ENCODE measurements around the gene MARCHF2. TPM values are rescaled to one million over a fixed set of nuclear protein-coding genes. Genes with fewer than 3 reads are reported as not detected.

The MARCHF2 gene
- total RNA-seq, 1 donor from 2014 or later = 95.9 TPM

DNA sequence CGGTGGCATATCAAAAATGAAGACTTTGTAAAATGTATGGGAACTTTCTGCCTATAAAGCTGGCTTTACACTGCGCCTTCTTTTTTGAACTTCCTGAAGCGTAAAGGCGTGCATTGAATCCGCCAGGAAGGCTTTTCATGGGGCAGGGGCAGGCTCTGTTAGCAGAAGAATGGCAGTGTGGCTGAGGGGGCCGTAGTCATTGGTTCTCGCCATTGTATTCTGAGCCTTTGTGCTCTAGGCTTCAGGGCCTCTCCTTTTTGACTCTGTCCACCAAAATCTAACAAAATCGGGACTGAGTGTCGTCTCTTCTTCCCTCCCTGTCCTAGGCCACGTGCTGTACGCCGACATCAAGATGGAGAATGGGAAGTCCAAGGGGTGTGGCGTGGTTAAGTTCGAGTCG lies 75.3 kb downstream of the MARCHF2 start:
- Histone ChIP-seq H3K4me3 (ENCODE audit: low read depth, low read length) (no peak overlapping the region), H3K27me3 (ENCODE audit: control insufficient read depth, insufficient read depth, low read length) (no peaks in the 10 kb centered on the region), H3K36me3 (ENCODE audit: control insufficient read depth, insufficient read depth, low read length) (peaks cover 5% of the 10 kb centered on the region)
- DNase-seq (ENCODE audit: low read depth) = no peak
- TF ChIP-seq, protein P1, sequence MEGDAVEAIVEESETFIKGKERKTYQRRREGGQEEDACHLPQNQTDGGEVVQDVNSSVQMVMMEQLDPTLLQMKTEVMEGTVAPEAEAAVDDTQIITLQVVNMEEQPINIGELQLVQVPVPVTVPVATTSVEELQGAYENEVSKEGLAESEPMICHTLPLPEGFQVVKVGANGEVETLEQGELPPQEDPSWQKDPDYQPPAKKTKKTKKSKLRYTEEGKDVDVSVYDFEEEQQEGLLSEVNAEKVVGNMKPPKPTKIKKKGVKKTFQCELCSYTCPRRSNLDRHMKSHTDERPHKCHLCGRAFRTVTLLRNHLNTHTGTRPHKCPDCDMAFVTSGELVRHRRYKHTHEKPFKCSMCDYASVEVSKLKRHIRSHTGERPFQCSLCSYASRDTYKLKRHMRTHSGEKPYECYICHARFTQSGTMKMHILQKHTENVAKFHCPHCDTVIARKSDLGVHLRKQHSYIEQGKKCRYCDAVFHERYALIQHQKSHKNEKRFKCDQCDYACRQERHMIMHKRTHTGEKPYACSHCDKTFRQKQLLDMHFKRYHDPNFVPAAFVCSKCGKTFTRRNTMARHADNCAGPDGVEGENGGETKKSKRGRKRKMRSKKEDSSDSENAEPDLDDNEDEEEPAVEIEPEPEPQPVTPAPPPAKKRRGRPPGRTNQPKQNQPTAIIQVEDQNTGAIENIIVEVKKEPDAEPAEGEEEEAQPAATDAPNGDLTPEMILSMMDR (IDR thresholded peaks at IDR 0.05; ENCODE audit: insufficient read depth, low read length, poor library complexity, severe bottlenecking) = no peak

Other genes starting within 250 kb of the MARCHF2 start
- 47.4 and 49.8 TPM in 2 replicates for gene CERS4, start 203.9 kb upstream of the MARCHF2 start, total RNA-seq
- gene CD320, start 104.9 kb upstream of the MARCHF2 start, total RNA-seq = 85.6 and 104 TPM in 2 replicates
- 49.8 and 61.4 TPM in 2 replicates for gene NDUFA7, start 91.9 kb upstream of the MARCHF2 start, total RNA-seq
- 298 and 330 TPM in 2 replicates for gene RPS28, start 91.8 kb upstream of the MARCHF2 start, total RNA-seq
- gene KANK3, start 70.0 kb upstream of the MARCHF2 start, total RNA-seq = 3.7 and 8.1 TPM in 2 replicates
- 22.4 and 31.4 TPM in 2 replicates for gene ANGPTL4, start 49.1 kb upstream of the MARCHF2 start, total RNA-seq
- gene RAB11B, start 22.9 kb upstream of the MARCHF2 start, total RNA-seq = 58.2 and 69.8 TPM in 2 replicates
- 97.1 and 115 TPM in 2 replicates for gene HNRNPM, start 31.7 kb downstream of the MARCHF2 start, total RNA-seq
- gene PRAM1, start 89.3 kb downstream of the MARCHF2 start, total RNA-seq = 0.50 TPM in 1 of 2 replicates, not detected in the other
- 5.2 and 15.0 TPM in 2 replicates for gene ZNF414, start 100.9 kb downstream of the MARCHF2 start, total RNA-seq
- gene MYO1F, start 164.1 kb downstream of the MARCHF2 start, total RNA-seq = 0.08 and 0.21 TPM in 2 replicates
- gene ADAMTS10, start 197.4 kb downstream of the MARCHF2 start, total RNA-seq = 5.0 and 10.1 TPM in 2 replicates
- not detected in 2 replicates for gene NFILZ, start 217.3 kb downstream of the MARCHF2 start, total RNA-seq